Endothelial cell of umbilical vein (primary cell): Measurements from ENCODE around the gene FAM13C. TPM values are rescaled to one million over a fixed set of nuclear protein-coding genes. Genes with fewer than 3 reads are reported as not detected.

ENCODE experiments used
- BruUV-seq: library from RNA; stranded (reverse); fragments of 400-500 nt; replicated peaks from 2 replicates; lab custom pipeline; 2021; lab: Mats Ljungman, UMichigan
- CTCF ChIA-PET: fragments of 300-600, 350-600 bp; sonication (Branson Sonifier 250); formaldehyde crosslinking; loops from one replicate; lab custom pipeline; 2021; ENCODE audit warnings: antibody characterized with exemption, inconsistent platforms; lab: Charles Lee
- POLR2A ChIA-PET: fragments of 300-600, 350-600 bp; sonication (Branson Sonifier 250); formaldehyde crosslinking; loops from one replicate; lab custom pipeline; 2021; ENCODE audit warnings: antibody characterized with exemption, inconsistent platforms; lab: Charles Lee
- DNase-seq: peaks from one replicate; pipeline ENCODE4 v3.0.0-alpha.2; 2011; ENCODE audit warnings: low read depth, low spot score
- FAIRE-seq: peaks from 2 replicates; lab custom pipeline; 2011; peaks lifted over from hg19 to GRCh38; lab: Jason Lieb, UNC
- H2AFZ ChIP-seq: 2 replicates; pipeline ENCODE4 v1.6.0; 2012; ENCODE audit warnings: low read depth, low read length, control low read depth, inconsistent platforms
- H3K27ac ChIP-seq: 2 replicates; pipeline ENCODE4 v1.5.1; 2011; ENCODE audit warnings: low read depth, mild to moderate bottlenecking, control low read depth, low read length, moderate library complexity; ENCODE audit not compliant: insufficient read depth
- H3K27me3 ChIP-seq, 2 experiments: 2 replicates each; pipeline versions ENCODE4 v1.6.0 to v1.6.1; 2011; ENCODE audit warnings: low read length in 2 of 2, mixed read lengths in 1 of 2; ENCODE audit not compliant: control insufficient read depth in 2 of 2, insufficient read depth in 2 of 2
- H3K36me3 ChIP-seq, 2 experiments: 2 replicates in 1 of 2; 3 replicates in 1 of 2; pipeline ENCODE4 v1.5.1; 2011; ENCODE audit warnings: low read length in 2 of 2, mild to moderate bottlenecking in 1 of 2, moderate library complexity in 1 of 2; ENCODE audit not compliant: control insufficient read depth in 2 of 2, insufficient read depth in 2 of 2; ENCODE audit errors: extremely low read depth in 1 of 2
- H3K4me1 ChIP-seq: 3 replicates; pipeline ENCODE4 v1.5.1; 2011; ENCODE audit warnings: mild to moderate bottlenecking, low read length; ENCODE audit not compliant: control insufficient read depth, insufficient read depth; ENCODE audit errors: extremely low read depth
- H3K4me2 ChIP-seq: 2 replicates; pipeline ENCODE4 v1.6.1; 2011; ENCODE audit warnings: low read length, control low read depth, mixed read lengths; ENCODE audit not compliant: insufficient read depth
- H3K4me3 ChIP-seq, 3 experiments: fragments of 200-600 bp in 1 of 3; sonication (generic), shearing (Covaris generic) in 1 of 3; replicated peaks in 1 of 3; 2 replicates each; pipeline ENCODE4 v1.5.1; 2011 to 2016; ENCODE audit warnings: control low read depth in 3 of 3, low read length in 3 of 3, mild to moderate bottlenecking in 2 of 3, inconsistent platforms in 1 of 3, low read depth in 1 of 3, moderate library complexity in 1 of 3; ENCODE audit not compliant: insufficient read depth in 1 of 3
- H3K79me2 ChIP-seq: 2 replicates; pipeline ENCODE4 v1.6.0; 2012; ENCODE audit warnings: low read length, inconsistent platforms; ENCODE audit not compliant: control insufficient read depth, insufficient read depth
- H3K9ac ChIP-seq: replicated peaks from 2 replicates; pipeline ENCODE3; 2011; ENCODE audit warnings: low read length, control low read depth; ENCODE audit not compliant: insufficient read depth; ENCODE audit errors: extremely low read depth
- H3K9me1 ChIP-seq: replicated peaks from 3 replicates; pipeline ENCODE4 v1.6.0; 2011; ENCODE audit warnings: mild to moderate bottlenecking, low read length; ENCODE audit not compliant: control insufficient read depth, insufficient read depth; ENCODE audit errors: extremely low read depth
- H3K9me3 ChIP-seq: replicated peaks from 2 replicates; pipeline ENCODE4 v1.5.1; 2012; ENCODE audit warnings: low read length, inconsistent platforms; ENCODE audit not compliant: control insufficient read depth, insufficient read depth
- H4K20me1 ChIP-seq: replicated peaks from 2 replicates; pipeline ENCODE3; 2011; ENCODE audit warnings: mild to moderate bottlenecking, low read length; ENCODE audit not compliant: control insufficient read depth, insufficient read depth; ENCODE audit errors: extremely low read depth
- EZH2 ChIP-seq: IDR thresholded peaks from 2 replicates; pipeline ENCODE4 v1.6.1; 2012; ENCODE audit warnings: borderline replicate concordance, low read depth, mild to moderate bottlenecking, moderate library complexity, low read length, inconsistent platforms; ENCODE audit not compliant: severe bottlenecking
- FOS ChIP-seq: IDR thresholded peaks from 2 replicates; pipeline ENCODE4 v1.6.1; 2011; ENCODE audit warnings: mild to moderate bottlenecking, low read length, moderate library complexity, borderline replicate concordance; ENCODE audit not compliant: insufficient read depth
- GATA2 ChIP-seq: IDR thresholded peaks from 2 replicates; pipeline ENCODE4 v1.7.0; 2011; ENCODE audit warnings: low read depth, mild to moderate bottlenecking, moderate library complexity, mixed read lengths, low read length; ENCODE audit not compliant: insufficient read length, insufficient read depth
- JUN ChIP-seq: IDR thresholded peaks from 2 replicates; pipeline ENCODE4 v1.6.1; 2011; ENCODE audit warnings: borderline replicate concordance, low read depth; ENCODE audit not compliant: insufficient read length, insufficient read depth
- MYC ChIP-seq: IDR thresholded peaks from one replicate; pipeline ENCODE4 v1.6.1; 2011; ENCODE audit warnings: mild to moderate bottlenecking, low read depth, low read length
- POLR2A ChIP-seq: IDR thresholded peaks from 2 replicates; pipeline ENCODE4 v1.6.1; 2012; ENCODE audit warnings: low read depth, mild to moderate bottlenecking, control low read depth, low read length
- POLR2AphosphoS5 ChIP-seq: IDR thresholded peaks from 2 replicates; pipeline ENCODE4 v1.6.1; 2012; ENCODE audit warnings: low read depth, mild to moderate bottlenecking, control low read depth, low read length, moderate library complexity; ENCODE audit not compliant: insufficient read depth
- dilution Hi-C: fragments of 300-500 bp; cut with MboI; formaldehyde crosslinking; loops from one replicate; pipeline ENCODE4 v1.15.0; 2019; ENCODE audit warnings: low sequenced_read_pairs; ENCODE audit not compliant: extremely low pct_ligation_motif_present
- intact Hi-C: fragments of 100-400 bp; cut with micrococcal nuclease; formaldehyde crosslinking; loops from one replicate; pipeline ENCODE4 v1.10.0; 2022
- polyA plus RNA-seq, 4 experiments: library from polyadenylated mRNA; depleted of rRNA in 3 of 4; stranded (reverse) in 3 of 4; unstranded in 1 of 4; fragments of >200 nt; gene quantifications; 2 replicates each; pipeline versions ENCODE4 v1.2.1 to v1.2.3, GENCODE V29; 2011 to 2012; ENCODE audit warnings: missing spikeins in 1 of 4
- total RNA-seq: library from RNA; stranded (reverse); gene quantifications from 2 replicates; pipeline ENCODE4 v1.2.3, GENCODE V29; 2021
- TF ChIP-seq, protein P1 (sequence below): IDR thresholded peaks from 2 replicates; pipeline ENCODE4 v1.6.1; 2011; ENCODE audit not compliant: insufficient read depth, insufficient read length
- TF ChIP-seq, protein P2 (sequence below), 2 donors: IDR thresholded peaks; 1 replicate in 1 of 2; 2 replicates in 1 of 2; pipeline ENCODE4 v1.5.1; 2011; ENCODE audit warnings: low read length in 2 of 2, mild to moderate bottlenecking in 2 of 2, moderate library complexity in 2 of 2, control low read depth in 1 of 2, inconsistent platforms in 1 of 2, low read depth in 1 of 2; ENCODE audit not compliant: insufficient read depth in 1 of 2; ENCODE audit errors: extremely low read depth in 1 of 2

The FAM13C gene
- total and polyA plus RNA-seq, 2 donors (not counting 3 experiments of a cell fraction or from before 2014, with no cell fraction given): 0.03 TPM; not detected in 1

DNA sequence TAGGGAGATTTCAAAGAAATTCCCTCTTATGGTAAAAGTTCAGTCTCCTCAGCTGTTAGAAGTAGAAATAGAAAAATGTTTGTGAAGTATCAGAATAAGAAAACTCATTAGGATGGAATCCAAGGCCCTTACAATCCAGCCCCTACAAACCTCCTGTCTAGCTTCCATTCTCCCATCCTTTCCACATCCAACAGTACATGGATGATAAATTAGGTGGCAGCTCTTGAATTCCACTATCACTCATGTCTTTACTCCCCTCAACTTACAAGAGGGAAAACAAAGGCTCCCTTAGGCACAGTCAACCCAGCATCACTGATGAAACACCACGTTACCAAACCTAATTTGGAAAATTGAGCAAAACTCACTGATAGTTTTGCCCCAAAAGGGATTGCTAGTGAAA lies 23.0 kb downstream of the FAM13C start:
- CTCF ChIA-PET: no interaction called here

DNA sequence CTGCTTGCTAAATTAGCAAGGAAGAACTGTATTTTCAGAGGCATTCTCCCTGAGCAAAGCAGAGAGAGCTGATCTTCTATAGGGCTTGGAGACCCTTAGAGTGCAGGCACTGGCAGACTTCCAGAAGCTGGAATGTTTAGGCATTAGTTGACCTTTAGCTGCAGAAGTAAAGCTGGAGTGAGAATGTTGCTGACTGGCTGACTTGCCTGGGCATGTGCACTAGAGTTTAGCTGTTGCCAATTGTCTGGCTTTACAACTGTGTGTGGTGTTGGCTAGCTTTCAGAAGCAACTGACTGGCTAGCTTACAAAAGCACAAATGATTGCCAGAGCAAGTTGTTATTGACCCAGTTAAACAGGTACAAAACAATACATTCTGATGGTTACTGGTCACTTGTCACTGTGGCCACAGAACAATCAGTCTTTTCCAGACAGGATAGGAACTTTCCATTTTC lies 25.1 kb downstream of the FAM13C start:
- no peaks in the 10 kb centered on the region for H3K79me2 ChIP-seq
- FAIRE-seq (no peak), DNase-seq (peak; percentile 9)
- H3K27me3 ChIP-seq: no peaks in the 10 kb centered on the region
- ChIA-PET POLR2A (no interaction called here), CTCF (no interaction called here)
- H4K20me1 ChIP-seq: no peaks in the 10 kb centered on the region
- no peaks in the 10 kb centered on the region for H3K36me3 ChIP-seq
- H3K9ac ChIP-seq: no peak overlapping the region
- no peak for TF ChIP-seq FOS
- TF ChIP-seq, protein P1, sequence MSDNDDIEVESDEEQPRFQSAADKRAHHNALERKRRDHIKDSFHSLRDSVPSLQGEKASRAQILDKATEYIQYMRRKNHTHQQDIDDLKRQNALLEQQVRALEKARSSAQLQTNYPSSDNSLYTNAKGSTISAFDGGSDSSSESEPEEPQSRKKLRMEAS: no peak
- TF ChIP-seq, protein P2, sequence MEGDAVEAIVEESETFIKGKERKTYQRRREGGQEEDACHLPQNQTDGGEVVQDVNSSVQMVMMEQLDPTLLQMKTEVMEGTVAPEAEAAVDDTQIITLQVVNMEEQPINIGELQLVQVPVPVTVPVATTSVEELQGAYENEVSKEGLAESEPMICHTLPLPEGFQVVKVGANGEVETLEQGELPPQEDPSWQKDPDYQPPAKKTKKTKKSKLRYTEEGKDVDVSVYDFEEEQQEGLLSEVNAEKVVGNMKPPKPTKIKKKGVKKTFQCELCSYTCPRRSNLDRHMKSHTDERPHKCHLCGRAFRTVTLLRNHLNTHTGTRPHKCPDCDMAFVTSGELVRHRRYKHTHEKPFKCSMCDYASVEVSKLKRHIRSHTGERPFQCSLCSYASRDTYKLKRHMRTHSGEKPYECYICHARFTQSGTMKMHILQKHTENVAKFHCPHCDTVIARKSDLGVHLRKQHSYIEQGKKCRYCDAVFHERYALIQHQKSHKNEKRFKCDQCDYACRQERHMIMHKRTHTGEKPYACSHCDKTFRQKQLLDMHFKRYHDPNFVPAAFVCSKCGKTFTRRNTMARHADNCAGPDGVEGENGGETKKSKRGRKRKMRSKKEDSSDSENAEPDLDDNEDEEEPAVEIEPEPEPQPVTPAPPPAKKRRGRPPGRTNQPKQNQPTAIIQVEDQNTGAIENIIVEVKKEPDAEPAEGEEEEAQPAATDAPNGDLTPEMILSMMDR (IDR thresholded peaks at IDR 0.05; ENCODE audit: extremely low read depth in 1 of 2, insufficient read depth in 1 of 2, low read depth in 1 of 2, low read length in 2 of 2): no peak
- TF ChIP-seq MYC: no peak
- no peak for TF ChIP-seq GATA2
- TF ChIP-seq JUN: no peak
- TF ChIP-seq POLR2A: no peak
- no peak for TF ChIP-seq EZH2
- TF ChIP-seq POLR2AphosphoS5: no peak
- dilution Hi-C loops (no loop called here), intact Hi-C loops (no loop called here)
- H3K9me1 ChIP-seq: no peaks in the 10 kb centered on the region
- no peak overlapping the region for H3K4me2 ChIP-seq
- H2AFZ ChIP-seq: no peak overlapping the region
- H3K9me3 ChIP-seq: peaks cover 4% of the 10 kb centered on the region
- H3K4me1 ChIP-seq: no peaks in the 10 kb centered on the region
- BruUV-seq: no TSS peak
- H3K27ac ChIP-seq: no peak overlapping the region
- no peak overlapping the region for H3K4me3 ChIP-seq

More for the DNA sequence above, 23.0 kb downstream of the FAM13C start:
- TF ChIP-seq POLR2AphosphoS5 (no peak), MYC (no peak), EZH2 (no peak)
- TF ChIP-seq, protein P2 (IDR thresholded peaks at IDR 0.05; ENCODE audit: extremely low read depth in 1 of 2, insufficient read depth in 1 of 2, low read depth in 1 of 2, low read length in 2 of 2): no peak
- TF ChIP-seq, protein P1: no peak
- DNase-seq (no peak), FAIRE-seq (no peak)
- H3K9me3 ChIP-seq: peaks cover 4% of the 10 kb centered on the region
- no peak overlapping the region for H3K9ac ChIP-seq
- no peaks in the 10 kb centered on the region for H4K20me1 ChIP-seq
- dilution Hi-C loops: no loop called here
- BruUV-seq: no TSS peak
- H3K36me3 ChIP-seq: no peaks in the 10 kb centered on the region
- no peaks in the 10 kb centered on the region for H3K4me1 ChIP-seq
- H3K4me3 ChIP-seq: no peak overlapping the region
- H3K79me2 ChIP-seq: no peaks in the 10 kb centered on the region
- no peak overlapping the region for H3K4me2 ChIP-seq
- no peak overlapping the region for H3K27ac ChIP-seq
- no peaks in the 10 kb centered on the region for H3K9me1 ChIP-seq
- intact Hi-C loops: no loop called here
- POLR2A ChIA-PET: no interaction called here
- no peaks in the 10 kb centered on the region for H3K27me3 ChIP-seq
- H2AFZ ChIP-seq: no peak overlapping the region
